LHCN-M2 (cell line): Measurements from ENCODE around the gene CFAP90. TPM values are rescaled to one million over a fixed set of nuclear protein-coding genes. Genes with fewer than 3 reads are reported as not detected.

ENCODE experiments used
- total RNA-seq: library from RNA; depleted of rRNA; stranded (reverse); fragments of >200 nt; gene quantifications from 2 replicates; pipeline ENCODE4 v1.2.3, GENCODE V29; 2014; rRNA removed

CFAP90 gene
- total RNA-seq, 1 experiment from 2014 or later, result not detected

Other genes starting within 250 kb of the CFAP90 start
- gene FASTKD3, start 17.9 kb upstream of the CFAP90 start, total RNA-seq, result 12.5 and 14.6 TPM in 2 replicates
- gene MTRR, start 18.0 kb upstream of the CFAP90 start, total RNA-seq, result 36.7 and 38.4 TPM in 2 replicates